Neural progenitor cell (in vitro differentiated cells): ENCODE measurements around the gene DTYMK.

Experiments used
- EZH2 ChIP-seq: fragments of 200-600 bp; sonication (generic); IDR thresholded peaks from 2 replicates; pipeline ENCODE4 v1.6.1; 2017; ENCODE audit warnings: antibody characterized with exemption, mild to moderate bottlenecking, moderate library complexity
- TF ChIP-seq, protein P1 (sequence below): fragments of 200-600 bp; sonication (generic); IDR thresholded peaks from 2 replicates; pipeline ENCODE4 v1.5.1; 2017; ENCODE audit warnings: antibody characterized with exemption, mild to moderate bottlenecking

DNA sequence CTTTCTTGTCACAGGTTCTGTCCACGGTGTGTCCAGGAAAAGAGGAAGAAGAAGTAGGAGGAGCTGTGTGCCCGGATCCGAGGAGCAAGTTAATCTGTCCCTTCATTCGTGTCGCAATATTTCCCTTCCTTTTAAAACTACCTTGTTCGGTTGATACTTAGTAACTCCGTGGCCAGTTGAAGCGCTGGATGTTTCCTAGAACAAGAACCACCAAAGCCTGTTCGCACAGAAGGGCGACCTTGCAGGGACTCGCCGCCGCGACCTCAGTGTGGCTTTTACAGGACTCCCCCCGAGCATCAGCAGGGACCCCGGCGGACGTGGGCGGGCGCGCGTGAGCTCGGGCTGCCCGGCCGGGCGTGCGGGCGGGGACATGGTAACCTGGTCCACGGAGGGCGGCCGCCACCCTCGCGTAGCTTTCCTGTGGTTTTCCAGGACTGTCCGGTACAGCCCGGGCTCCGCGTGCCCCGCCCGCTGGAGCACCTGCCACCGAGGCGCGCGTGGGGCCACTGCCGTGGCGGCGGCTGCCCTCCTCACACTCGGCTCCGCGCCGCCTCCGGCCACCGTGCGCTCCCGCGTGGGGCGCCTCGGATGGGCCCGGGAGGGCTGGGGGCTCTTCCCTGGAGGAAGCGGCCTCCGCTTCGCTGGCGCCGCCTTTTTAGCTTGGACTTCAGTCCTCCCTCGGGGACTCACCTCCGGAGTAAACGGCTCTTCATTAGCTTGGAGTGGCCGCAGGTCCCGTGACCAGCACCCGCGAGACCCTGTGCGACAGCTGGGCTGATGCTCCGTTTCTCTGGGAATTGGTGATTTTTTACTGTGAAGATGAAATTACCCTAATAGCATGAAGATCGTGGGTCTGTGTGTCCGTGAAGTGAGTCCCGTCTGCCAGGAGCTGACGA is 38.6 kb upstream of the DTYMK start:
- TF ChIP-seq, protein P1, sequence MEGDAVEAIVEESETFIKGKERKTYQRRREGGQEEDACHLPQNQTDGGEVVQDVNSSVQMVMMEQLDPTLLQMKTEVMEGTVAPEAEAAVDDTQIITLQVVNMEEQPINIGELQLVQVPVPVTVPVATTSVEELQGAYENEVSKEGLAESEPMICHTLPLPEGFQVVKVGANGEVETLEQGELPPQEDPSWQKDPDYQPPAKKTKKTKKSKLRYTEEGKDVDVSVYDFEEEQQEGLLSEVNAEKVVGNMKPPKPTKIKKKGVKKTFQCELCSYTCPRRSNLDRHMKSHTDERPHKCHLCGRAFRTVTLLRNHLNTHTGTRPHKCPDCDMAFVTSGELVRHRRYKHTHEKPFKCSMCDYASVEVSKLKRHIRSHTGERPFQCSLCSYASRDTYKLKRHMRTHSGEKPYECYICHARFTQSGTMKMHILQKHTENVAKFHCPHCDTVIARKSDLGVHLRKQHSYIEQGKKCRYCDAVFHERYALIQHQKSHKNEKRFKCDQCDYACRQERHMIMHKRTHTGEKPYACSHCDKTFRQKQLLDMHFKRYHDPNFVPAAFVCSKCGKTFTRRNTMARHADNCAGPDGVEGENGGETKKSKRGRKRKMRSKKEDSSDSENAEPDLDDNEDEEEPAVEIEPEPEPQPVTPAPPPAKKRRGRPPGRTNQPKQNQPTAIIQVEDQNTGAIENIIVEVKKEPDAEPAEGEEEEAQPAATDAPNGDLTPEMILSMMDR = no peak
- TF ChIP-seq EZH2 = no peak
